ENCODE measurements around the gene PPP4R2.

GRCh38 chr3:73101881-73102280 is 105.3 kb downstream of the PPP4R2 start:
- no peak for TF ChIP-seq POLR2AphosphoS5 (IDR thresholded peaks at IDR 0.05; ENCODE audit: insufficient read depth, low read depth, low read length)
- no peak for TF ChIP-seq CTCF (IDR thresholded peaks at IDR 0.05; ENCODE audit: extremely low read depth in 1 of 2, insufficient read depth in 1 of 2, low read depth in 1 of 2, low read length in 2 of 2)

All from endothelial cell of umbilical vein (primary cell).